Left hindlimb (tissue), 1 donor: ENCODE results near the gene USP32.

Experiments
- DNase-seq: peaks from one replicate; pipeline ENCODE4 v3.0.0-alpha.2; 2018

The USP32 gene

DNA sequence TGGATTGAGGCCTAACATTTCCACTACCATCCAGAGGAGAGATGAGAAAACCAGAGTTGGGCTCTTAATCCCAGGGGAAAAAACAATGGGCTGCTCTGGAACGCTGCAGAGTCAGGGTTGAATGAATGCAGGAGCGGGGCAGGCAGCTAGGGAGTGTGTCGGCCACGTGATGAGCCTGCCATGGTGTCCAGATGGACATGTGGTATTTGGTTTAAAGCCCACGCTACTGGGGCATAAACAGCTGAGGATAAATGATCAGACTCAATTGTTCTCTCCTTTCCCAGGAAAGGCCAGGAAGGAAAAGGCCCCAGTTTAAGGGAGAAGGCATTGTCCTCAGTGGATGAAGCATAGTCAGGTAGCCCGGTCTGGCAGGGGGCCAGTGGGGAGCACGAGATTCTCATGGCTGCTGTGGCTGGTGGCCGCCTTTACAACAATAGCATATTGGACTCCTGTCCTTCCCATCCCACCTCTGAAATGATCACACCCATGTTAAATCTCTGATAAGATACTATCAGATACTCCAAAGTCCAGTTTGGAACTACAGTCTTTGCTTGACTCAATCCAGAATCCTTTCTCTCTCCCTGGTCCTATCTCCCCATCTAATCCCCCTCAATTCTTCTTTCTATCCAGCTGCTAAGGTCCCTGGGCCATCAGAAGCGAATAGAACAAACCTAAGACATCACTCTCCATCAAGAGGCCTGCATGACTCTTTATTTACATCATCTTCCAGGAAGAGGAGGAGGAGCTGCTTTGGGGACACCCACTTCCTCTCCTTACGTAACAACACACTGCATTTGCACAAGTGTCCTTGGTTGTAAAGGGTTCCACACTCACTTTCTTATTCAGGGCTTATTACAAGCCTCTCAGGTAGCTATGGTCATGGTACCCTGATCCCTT is 221.8 kb downstream of the USP32 start:
- no peak for DNase-seq

DNA sequence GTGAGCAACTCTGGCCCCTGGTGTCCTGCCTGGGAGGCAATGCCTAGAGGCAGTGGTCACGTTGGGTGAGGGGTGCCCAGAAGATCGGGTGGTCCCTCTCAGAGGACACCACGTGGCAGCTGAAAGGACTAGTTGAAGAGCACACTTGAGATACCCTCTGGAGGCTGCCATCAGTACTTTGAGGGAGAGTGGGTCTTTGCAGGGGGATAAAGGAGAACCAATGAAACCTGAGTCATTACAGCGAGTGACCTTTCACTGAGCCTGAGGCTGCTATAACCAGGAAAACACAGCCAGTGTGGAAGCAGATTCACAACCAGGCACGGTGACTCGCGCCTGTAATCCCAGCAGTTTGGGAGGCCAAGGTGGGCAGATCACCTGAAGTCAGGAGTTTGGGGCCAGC is 223.3 kb downstream of the USP32 start:
- no peak for DNase-seq

DNA sequence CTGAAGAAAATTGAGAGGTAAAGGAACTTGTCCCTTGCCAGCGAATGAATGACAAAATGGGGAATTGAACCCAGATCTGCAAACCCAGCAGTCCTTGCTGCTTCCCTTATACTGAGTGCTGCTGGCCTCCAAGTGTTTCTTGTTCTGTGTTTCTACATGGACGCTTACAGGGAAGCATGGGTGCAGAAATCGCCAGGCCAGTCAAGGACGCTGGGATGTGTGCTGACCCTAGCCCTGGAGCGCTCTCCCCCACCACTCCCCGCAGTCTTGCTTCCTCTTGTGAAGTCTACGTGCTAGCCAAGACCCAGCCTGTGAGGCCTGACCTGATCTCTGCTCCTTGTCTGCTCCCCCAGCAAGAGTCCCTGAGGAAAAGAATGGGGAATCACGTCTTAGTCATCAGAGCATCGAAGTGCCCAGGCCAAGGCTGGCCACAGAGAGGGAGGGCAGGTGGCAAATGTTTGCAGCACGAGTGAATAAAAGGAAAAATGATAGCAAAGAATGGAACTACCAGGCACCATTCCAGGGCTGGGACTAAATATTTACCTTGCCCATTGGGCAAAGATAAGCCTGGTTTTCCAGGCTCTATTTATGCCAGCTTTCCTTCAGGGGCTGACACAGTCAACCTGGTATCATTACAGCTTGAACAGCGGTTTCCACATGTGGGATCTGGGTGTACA is 224.7 kb downstream of the USP32 start:
- no peak for DNase-seq

DNA sequence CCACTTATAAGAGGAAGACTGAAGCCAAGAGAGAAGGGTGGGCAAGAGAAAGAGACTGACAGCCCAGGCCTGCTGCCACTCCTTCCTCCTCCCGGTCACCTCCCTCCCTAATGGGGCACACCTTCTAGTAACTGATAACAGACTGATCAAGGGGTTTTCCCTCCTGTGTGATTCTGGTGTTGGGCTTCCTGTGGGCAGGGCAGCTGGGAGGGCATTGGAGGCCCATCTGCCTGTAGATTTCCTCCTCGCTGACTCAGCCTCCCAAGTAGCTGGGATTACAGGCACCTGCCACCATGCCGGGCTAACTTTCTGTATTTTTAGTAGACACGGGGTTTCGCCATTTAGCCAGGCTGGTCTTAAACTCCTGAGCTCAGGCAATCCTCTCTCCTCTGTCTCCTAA is 226.0 kb downstream of the USP32 start:
- no peak for DNase-seq

DNA sequence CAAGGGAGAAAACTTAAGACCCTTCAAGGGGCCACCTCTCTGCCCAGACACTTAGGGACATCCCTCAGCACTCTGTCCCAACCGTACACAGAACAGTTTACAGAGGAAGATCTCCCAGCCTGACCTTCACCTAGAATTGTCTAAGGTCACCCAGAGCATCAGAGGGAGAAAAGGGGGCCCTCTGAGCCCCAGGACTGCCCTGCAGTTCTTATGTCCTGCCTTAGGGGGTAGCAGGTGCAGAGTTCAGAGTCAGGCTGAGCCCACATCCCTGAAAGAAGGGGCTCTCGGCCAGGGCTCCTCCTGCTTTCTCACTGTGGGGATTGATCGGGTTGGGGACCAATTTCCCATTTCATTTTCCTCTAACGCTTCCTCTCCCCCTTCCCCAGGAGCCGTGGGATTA is 226.7 kb downstream of the USP32 start:
- no peak for DNase-seq

DNA sequence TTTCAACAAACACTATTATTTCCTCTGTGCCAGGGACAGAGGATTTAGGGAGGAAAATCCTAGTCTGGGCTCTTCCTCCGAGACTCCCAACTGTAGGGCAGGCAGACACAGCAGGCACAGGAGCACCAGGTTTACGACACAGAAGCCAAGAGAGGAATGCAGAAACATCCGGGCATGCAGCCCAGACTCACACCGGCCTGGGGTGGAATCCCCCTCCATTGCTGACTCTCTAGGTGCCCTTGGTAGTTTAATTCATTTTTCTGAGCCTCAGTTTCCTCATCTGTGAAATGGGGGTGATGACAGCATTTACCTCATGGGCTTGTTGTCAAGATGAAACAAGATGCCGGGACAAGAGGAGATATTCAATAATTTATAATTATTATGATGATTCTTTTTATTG is 227.2 kb downstream of the USP32 start:
- no peak for DNase-seq

DNA sequence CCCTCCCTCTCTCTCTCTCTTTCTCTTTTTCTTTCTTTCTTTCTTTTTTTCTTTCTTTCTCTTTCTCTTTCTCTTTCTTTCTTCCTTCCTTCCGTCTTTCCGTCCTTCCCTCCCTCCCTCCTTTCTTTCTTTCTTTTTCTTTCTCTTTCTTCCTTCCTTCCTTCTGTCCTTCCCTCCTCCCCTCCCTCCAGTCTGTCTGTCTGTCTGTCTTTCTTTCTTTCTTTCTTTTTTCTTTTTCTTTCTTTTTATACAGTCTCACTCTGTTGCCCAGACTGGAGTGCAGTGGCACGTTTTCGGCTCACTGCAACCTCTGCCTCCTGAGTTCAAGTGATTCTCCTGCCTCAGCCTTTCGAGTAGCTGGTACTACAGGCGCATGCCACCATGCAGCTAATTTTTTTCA is 227.8 kb downstream of the USP32 start:
- DNase-seq: no peak

DNA sequence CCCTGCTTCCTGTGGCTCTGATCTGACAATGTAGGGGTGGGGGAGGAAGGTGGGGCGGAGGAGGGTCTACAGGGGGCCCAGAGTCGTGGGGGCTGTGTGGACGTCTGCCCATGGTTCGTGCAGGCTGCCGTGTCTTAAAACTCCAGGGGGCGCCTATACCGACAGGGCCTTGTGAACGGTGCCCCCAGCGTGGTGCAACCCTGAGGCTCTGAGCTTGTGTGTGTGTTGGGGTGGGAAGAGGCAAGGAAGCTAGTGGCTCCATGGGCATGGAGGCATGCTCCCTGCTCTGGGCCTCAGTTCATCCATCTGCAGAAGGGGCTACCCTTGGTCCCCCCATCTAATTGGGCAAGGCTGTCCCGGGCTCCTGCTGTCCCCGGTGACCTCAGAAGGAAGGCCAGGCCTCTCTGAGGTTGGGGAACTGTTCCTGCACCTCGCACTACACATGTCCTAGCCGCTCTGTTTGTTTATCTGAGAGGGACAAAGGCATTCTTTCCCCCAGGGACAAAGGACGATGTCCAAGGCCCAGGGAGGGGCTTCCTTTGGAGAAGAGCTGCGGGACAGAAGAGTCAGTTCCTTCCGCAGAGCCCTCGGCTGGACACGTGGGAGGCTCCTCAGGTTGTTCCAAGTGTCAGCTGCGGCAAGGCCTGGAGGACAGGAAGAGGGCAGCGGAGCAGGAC is 228.7 kb downstream of the USP32 start:
- DNase-seq: no peak

DNA sequence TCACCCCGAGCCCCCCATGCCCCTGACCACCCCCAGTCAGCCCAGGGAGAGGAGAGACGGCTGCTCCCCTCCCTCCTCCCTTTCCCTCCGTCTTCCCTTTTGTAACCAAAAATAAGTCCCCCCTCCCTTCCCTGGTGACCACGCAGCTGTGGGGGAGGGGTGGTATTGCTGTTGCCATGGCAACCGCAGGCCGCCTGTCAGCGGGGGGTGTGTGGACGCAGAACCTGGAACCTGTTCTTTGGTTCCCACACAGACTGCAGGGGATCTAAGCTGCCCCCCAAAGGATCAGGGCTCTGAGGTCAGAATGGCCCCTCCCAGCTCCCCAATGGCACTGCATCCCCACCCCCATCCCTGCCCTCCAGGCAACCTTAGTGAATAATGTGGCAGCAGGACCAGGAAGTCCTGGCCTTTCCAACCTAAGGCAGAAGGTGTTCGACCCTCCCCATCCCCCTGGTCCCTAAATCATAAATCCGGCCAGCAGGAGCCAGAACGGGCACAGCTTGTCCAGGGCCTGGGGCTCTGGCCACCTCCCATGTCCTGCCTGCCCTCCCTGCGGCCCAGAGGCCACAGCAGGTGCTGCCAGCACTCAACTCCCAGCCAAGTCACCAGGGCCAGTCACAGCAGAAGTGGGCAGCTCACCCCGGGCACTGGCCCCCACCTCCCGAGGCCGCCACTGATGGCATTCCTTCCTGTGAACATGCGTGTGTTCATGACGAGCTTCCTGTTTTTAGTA is 230.2 kb downstream of the USP32 start:
- no peak for DNase-seq

DNA sequence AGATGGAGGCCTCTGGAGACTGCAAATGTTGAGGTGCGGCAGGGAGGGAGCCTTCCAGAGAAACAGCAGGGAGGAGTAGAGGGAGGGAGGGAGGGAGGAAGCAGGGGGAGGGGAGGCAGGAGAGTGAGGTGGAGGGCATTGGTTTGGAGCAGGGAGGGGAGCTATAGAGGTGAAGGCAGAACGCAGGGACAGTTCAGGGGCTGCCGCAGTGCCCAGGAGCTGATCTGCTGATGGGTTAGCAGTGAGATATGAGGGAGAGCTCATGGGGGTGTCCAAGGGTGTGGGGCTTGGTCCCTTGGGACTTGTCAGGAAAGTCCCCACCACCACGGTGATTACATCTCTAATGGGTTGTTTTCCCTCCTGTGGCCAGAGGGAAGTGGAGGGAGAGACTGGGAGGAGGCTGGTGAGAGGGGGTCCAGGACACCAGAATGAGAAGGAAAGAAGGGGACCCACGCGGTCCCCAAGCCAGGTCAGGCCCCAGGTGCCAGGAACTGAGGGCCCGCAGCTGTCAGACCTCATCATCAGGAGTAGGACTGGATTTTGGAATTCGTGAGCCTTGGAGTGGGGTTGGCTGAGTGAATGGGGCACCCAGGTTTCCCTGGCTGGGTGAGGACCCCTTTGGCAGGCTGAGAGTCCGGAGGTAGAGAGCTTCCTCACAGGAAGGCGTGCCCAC is 231.0 kb downstream of the USP32 start:
- no peak for DNase-seq

DNA sequence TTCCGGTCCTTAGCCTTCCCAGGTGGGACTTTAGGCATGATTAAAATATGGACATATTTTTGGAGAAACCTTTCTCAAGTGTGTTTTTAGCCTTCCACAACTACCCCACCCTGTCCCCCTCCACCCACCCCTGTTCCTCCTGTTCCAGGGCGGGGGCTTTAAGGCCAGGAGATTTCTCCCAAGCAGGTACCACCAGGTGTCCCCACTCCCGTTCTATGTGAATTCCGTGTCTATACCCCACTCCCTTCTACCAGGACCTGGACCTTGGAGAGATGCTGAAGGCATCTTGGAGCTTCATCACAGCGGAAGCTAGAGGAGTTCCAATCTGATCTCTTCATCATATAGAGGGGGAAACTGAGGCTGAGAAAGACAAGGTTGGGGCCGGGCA is 232.5 kb downstream of the USP32 start:
- no peak for DNase-seq

DNA sequence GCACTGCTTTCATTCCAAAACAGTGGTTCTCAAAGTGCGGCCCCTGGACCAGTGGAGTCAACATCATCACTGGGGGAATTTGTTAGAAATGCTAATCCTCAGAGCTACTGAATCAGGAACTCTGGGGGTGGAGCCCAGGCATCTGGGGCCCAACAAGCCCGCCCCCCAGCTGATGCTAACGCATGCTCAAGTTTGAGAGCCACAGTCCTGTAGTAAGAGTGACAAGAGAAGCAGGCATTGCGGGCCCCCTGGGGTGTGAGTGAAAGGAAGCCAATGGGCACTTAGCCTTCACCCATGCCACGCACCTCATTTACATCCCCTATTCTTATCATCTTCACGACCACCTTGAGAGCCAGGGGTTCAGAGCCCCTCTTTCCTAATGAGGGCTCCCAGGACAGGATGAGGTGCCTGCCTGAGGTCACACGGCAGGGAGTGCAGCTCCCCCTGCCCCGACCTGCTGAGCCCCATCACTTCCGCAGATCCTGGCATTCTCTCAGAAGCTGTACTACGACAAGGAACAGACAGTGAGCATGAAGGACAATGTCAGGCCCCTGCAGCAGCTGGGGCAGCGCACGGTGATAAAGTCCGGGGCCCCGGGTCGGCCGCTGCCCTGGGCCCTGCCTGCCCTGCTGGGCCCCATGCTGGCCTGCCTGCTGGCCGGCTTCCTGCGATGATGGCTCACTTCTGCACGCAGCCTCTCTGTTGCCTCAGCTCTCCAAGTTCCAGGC is 233.0 kb downstream of the USP32 start:
- no peak for DNase-seq

DNA sequence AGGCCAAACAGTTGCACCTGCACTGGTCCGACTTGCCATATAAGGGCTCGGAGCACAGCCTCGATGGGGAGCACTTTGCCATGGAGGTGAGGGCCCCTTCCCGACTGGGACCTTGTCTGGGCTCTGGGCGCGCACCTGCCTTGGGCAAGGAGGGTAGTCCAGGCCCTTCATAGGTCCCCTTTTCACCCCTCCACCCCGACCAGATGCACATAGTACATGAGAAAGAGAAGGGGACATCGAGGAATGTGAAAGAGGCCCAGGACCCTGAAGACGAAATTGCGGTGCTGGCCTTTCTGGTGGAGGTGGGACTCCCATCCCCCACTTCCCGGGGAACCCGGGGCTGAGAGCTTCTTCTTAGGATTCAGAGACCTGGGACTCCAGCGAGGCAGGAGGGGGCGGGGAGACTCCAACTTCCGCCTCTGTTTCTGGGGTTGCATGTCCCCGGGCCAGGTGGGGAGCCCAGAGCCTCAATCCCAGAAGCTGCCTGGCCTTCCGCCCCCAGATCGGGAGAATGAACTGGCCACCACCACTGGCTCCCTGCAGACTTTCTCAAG is 234.4 kb downstream of the USP32 start:
- DNase-seq: no peak

DNA sequence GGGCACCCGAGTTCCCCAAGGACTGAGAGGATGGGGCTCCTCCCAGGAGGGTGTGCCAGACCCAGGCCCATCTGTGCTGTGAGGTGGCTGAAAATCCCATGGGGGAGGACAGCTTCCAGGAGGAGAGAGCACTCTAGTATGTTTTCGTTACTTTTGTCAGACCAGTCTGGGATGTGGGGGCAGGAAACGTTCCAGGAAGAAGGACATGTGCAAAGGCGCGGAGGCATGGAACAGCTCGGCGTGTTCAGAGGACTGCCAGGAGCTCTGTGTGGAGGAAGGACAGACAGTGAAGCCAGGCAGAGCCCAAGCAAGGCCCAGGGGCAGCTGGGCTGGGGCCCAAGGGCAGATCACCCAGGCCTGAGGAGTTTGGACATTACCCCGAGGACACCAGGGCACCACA is 235.2 kb downstream of the USP32 start:
- no peak for DNase-seq

DNA sequence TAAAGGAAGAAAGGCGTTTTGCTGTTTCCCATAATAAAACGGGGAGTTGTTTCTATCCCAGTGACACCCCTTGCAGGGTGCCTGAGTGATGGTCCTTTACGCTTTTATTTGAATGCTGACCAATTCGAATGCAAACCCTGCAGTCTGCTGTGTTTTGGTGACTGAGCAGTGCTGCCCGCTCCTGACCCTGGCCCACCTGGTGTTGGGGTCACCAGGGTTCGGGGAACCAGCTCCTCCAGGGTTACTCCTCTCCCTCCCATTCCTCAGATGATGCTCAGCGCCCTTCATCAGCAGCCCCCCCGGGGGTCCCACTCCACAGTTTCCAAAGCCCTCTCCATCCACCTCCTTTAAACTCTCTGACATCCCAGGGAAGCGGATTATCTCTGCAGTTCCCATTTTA is 236.1 kb downstream of the USP32 start:
- no peak for DNase-seq

DNA sequence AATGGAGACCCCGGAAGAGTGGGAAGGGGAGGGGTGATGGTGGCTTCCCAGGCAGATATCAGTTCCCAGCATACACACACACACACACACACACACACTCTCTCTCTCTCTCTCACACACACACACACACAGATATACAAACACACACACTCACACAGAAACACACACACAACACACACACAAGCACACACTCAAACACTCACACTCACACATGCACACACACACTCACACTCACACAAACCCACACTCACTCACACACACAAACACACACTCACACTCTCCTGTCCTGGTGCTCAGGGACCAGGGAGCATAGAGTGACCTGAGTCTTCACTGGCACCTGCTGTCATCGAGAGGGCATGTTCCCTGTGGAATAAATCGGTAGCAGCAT is 236.5 kb downstream of the USP32 start:
- DNase-seq: no peak

DNA sequence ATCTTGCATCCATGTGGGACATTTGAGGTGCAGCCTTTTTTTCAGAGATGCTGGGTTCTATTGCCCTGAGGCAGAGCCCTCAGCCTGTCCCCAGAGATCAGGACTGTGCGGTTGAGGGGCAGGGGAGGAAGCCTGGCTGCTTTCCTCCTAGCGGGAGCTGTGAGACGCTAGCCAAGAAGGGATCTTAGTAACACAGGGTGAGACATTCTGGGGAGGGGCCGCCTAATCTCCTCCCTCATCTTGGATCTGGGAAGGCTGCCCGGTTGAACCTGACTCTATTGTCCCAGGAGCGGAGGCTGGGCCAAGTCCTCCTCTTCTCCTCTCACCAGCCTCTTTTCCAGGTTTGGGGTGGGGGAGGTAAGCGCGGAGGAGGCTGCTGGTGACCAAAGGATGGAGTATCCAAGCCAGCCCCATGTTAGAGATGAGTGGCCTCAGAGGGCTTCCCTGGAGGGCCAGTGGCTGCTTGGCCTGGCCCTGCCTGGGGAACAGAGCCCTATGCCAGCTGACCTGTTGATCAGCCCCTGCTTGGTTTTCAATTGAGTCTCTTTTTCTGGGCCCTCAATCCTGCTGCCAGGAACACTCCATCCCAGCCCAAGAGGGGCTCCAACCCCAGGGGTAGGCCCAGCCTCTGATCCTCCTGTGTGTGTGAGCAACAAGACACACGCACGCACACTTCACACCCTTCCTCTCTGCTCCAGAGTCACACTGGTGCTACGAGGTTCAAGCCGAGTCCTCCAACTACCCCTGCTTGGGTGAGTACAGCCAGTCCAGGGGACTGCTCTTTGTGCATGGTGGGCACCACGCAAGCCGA is 237.1 kb downstream of the USP32 start:
- DNase-seq: peak; percentile 76

DNA sequence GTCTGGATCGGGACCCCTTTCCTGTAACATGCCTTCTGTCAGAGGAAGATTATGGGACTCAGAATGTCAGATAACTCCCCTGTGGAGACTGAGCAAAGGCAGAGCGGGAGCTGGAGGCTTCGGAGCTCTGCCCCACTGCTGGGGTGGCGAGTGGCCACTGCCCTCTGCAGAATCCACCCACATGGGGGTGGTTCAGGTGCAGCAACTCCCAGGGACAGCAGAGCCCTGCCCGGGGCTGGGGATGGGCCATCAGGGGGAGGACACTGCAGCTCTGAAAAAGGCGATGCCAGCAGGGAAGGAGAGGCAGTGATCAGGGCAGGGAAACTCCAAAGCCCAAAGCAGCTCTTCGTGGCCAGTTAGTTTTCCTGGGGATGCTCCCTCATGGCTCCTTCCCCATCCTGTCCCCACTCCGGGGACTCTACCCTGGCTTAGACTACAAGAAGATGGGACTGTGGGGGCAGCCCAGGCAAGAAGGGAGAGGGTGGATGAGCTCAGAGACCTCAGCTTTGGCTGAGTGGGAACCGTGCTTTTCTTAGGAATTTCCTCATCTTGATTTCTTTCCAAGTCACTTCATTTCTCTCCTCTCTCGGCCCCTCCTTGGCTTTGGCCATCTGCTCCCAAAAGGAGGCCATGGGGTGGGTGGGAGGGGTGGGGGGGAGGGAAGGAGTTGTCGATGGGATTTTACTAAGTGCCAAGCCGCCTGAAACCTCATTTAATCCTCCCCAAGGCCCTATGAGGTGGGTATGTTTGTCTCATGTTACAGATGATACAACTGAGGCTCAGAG is 238.1 kb downstream of the USP32 start:
- peak; percentile 57 for DNase-seq

DNA sequence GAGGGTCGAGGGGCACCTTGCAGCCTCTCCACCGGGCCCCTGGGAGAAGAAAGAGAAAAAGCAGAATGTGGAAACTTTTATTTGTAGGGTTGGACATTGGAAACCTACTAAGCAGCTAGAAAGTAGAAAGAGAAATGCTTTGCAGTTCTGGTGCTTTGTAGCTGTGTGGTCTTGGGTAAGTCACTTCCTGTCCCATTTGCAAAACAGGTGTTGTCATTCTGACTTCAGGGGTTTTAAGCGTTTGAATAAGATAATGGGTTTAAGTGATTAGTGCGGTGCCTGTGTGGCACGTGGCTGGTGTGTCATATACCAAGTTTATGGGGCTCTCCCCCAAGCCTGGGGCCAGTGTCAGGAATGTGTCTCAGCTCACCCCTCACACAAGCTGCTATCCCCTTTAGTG is 240.6 kb downstream of the USP32 start:
- DNase-seq: no peak
